K562 (cell line): ENCODE measurements around the gene PCBP3. TPM values are rescaled to one million over a fixed set of nuclear protein-coding genes. Genes with fewer than 3 reads are reported as not detected.

Source experiments
- BACH1 ChIP-seq: fragments of 200-800 bp; sonication (Bioruptor generic); IDR thresholded peaks from 2 replicates; pipeline ENCODE4 v1.6.1; 2016; ENCODE audit warnings: missing genetic modification characterization, missing compliant biosample characterization
- BRD4 ChIP-seq: fragments of 200-600 bp; sonication (generic); IDR thresholded peaks from 2 replicates; pipeline ENCODE4 v1.6.1; 2017; ENCODE audit warnings: inconsistent platforms
- CEBPZ ChIP-seq: fragments of 150-350 bp; IDR thresholded peaks from 2 replicates; pipeline ENCODE4 v1.6.1; 2014; ENCODE audit warnings: low read depth, mild to moderate bottlenecking, low read length, borderline replicate concordance
- E2F6 ChIP-seq, 2 experiments: IDR thresholded peaks; 2 replicates each; pipeline ENCODE4 v1.6.1; 2011; ENCODE audit warnings: borderline replicate concordance in 1 of 2, control low read depth in 1 of 2, low read depth in 1 of 2, low read length in 1 of 2, mild to moderate bottlenecking in 1 of 2, mixed read lengths in 1 of 2, moderate library complexity in 1 of 2; ENCODE audit not compliant: insufficient read depth in 1 of 2, insufficient read length in 1 of 2, poor library complexity in 1 of 2, severe bottlenecking in 1 of 2; ENCODE audit errors: extremely low read depth in 1 of 2
- EZH2 ChIP-seq: IDR thresholded peaks from 2 replicates; pipeline ENCODE4 v1.6.1; 2012; ENCODE audit warnings: low read depth, mild to moderate bottlenecking, inconsistent platforms, low read length, borderline replicate concordance
- GABPB1 ChIP-seq: sonication (generic); formaldehyde crosslinking; IDR thresholded peaks from 2 replicates; pipeline ENCODE4 v1.8.0; 2022; ENCODE audit warnings: mild to moderate bottlenecking, missing genetic modification reagents
- HSF4 ChIP-seq: fragments of 250-450 bp; sonication (Bioruptor Pico); IDR thresholded peaks from 2 replicates; pipeline ENCODE4 v2.1.2; 2022; ENCODE audit warnings: mild to moderate bottlenecking, moderate library complexity, borderline replicate concordance
- MAX ChIP-seq: sonication (generic); formaldehyde crosslinking; IDR thresholded peaks from 2 replicates; pipeline ENCODE4 v1.9.0; 2022; ENCODE audit warnings: mild to moderate bottlenecking, missing genetic modification reagents
- NR2F6 ChIP-seq: fragments of 450-650 bp; formaldehyde crosslinking; IDR thresholded peaks from 2 replicates; pipeline ENCODE4 v1.4.0; 2020; ENCODE audit warnings: mild to moderate bottlenecking
- POLR2B ChIP-seq: fragments of 450-650 bp; IDR thresholded peaks from 2 replicates; pipeline ENCODE4 v1.6.1; 2018; ENCODE audit warnings: low read depth; ENCODE audit not compliant: partially characterized antibody
- RBBP5 ChIP-seq: fragments of 200-600 bp; sonication (generic); IDR thresholded peaks from 2 replicates; pipeline ENCODE4 v1.6.1; 2012; ENCODE audit warnings: borderline replicate concordance, mild to moderate bottlenecking, low read length, control low read depth, inconsistent platforms; ENCODE audit not compliant: insufficient read depth, poor library complexity, severe bottlenecking
- RNF2 ChIP-seq: sonication (generic); IDR thresholded peaks from 2 replicates; pipeline ENCODE4 v1.6.1; 2016
- SIN3A ChIP-seq, 2 experiments: fragments of 150-350 bp in 1 of 2; IDR thresholded peaks; 2 replicates each; pipeline ENCODE4 v1.6.1; 2011 to 2016; ENCODE audit warnings: borderline replicate concordance in 2 of 2, low read depth in 2 of 2, low read length in 2 of 2, mild to moderate bottlenecking in 2 of 2, moderate library complexity in 2 of 2; ENCODE audit not compliant: control insufficient read depth in 1 of 2
- SOX6 ChIP-seq: fragments of 450-650 bp; IDR thresholded peaks from 2 replicates; pipeline ENCODE4 v1.6.1; 2014; ENCODE audit warnings: mild to moderate bottlenecking
- TFAP4 ChIP-seq: sonication (generic); formaldehyde crosslinking; IDR thresholded peaks from 2 replicates; pipeline ENCODE4 v1.8.0; 2022; ENCODE audit warnings: missing genetic modification reagents, mild to moderate bottlenecking, moderate library complexity, borderline replicate concordance
- TRIM24 ChIP-seq, 2 experiments: fragments of 450-650 bp; IDR thresholded peaks; 2 replicates each; pipeline ENCODE4 v1.6.1; 2016
- VEZF1 ChIP-seq: fragments of 200-800 bp; sonication (Bioruptor generic); IDR thresholded peaks from 2 replicates; pipeline ENCODE4 v1.6.1; 2017; ENCODE audit warnings: missing genetic modification characterization, missing compliant biosample characterization
- ZEB2 ChIP-seq: fragments of 450-650 bp; IDR thresholded peaks from 2 replicates; pipeline ENCODE4 v1.6.1; 2016
- ZFP36 ChIP-seq: fragments of 150-350 bp; IDR thresholded peaks from 2 replicates; pipeline ENCODE4 v1.6.1; 2018; ENCODE audit warnings: low read length, low read depth; ENCODE audit not compliant: partially characterized antibody
- ZNF174 ChIP-seq: fragments of 250-450 bp; sonication (Bioruptor Pico); IDR thresholded peaks from 2 replicates; pipeline ENCODE4 v1.4.0; 2020; ENCODE audit warnings: mild to moderate bottlenecking
- ZNF282 ChIP-seq: sonication (generic); formaldehyde crosslinking; IDR thresholded peaks from 2 replicates; pipeline ENCODE4 v1.8.1; 2023; ENCODE audit warnings: missing genetic modification reagents
- polyA plus RNA-seq, 8 experiments: library from polyadenylated mRNA; depleted of rRNA in 4 of 8; stranded (reverse) in 5 of 8; unstranded in 3 of 8; fragments of >200 nt; fragmentation: Nextera tagmentation in 2 of 8; fragmentation: Illumina TruSeq in 1 of 8; extraction: Ambion mirVana in 2 of 8; extraction: Trizol in 1 of 8; gene quantifications; 2 replicates each; pipeline versions ENCODE4 v1.2.1 to v1.2.3, GENCODE V29; 2011 to 2014; ENCODE audit warnings: inconsistent platforms in 1 of 8, missing spikeins in 1 of 8
- total RNA-seq, 7 experiments: library from RNA; depleted of rRNA in 6 of 7; stranded (reverse); fragments of >200 nt in 6 of 7; fragmentation: Illumina TruSeq in 2 of 7; extraction: Trizol in 2 of 7; gene quantifications; 2 replicates each; pipeline versions ENCODE4 v1.2.1 to v1.2.3, GENCODE V29; 2011 to 2021; ENCODE audit warnings: low replicate concordance in 1 of 7

PCBP3 gene
- total and polyA plus RNA-seq, 9 of the 15 experiments (the other 6 are each of a cell fraction or from before 2014, with no cell fraction given) = 0.18 TPM; not detected in 8

- peak; percentile 11; the same call in 1 of the 2 replicates for TF ChIP-seq RNF2
- TF ChIP-seq RBBP5 = no peak
- no peak for TF ChIP-seq HSF4 (CRISPR knock-in tag)
- peak in 1 of 2 experiments; percentile 82 for TF ChIP-seq E2F6 (IDR thresholded peaks at IDR 0.05; ENCODE audit: borderline replicate concordance in 1 of 2, extremely low read depth in 1 of 2, insufficient read depth in 1 of 2, insufficient read length in 1 of 2, low read depth in 1 of 2, low read length in 1 of 2, poor library complexity in 1 of 2, severe bottlenecking in 1 of 2)
- TF ChIP-seq POLR2B = no peak
- TF ChIP-seq VEZF1 (CRISPR knock-in tag) = 0 out of 2 replicates have a peak, but pooled peaks have one; percentile 19
- no peak for TF ChIP-seq SIN3A (IDR thresholded peaks at IDR 0.05; ENCODE audit: borderline replicate concordance in 2 of 2, control insufficient read depth in 1 of 2, low read depth in 2 of 2, low read length in 2 of 2)
- TF ChIP-seq ZFP36 = peak; percentile 9
- TF ChIP-seq CEBPZ = no peak
- TF ChIP-seq MAX (CRISPR knock-in tag) = peak; percentile 20; the same call in 1 of the 2 replicates
- no peak for TF ChIP-seq BRD4
- TF ChIP-seq TFAP4 (CRISPR knock-in tag) = no peak
- no peak for TF ChIP-seq NR2F6 (CRISPR knock-in tag)
- TF ChIP-seq EZH2 = 0 out of 2 replicates have a peak, but pooled peaks have one; percentile 34
- TF ChIP-seq GABPB1 (CRISPR knock-in tag) = no peak
- TF ChIP-seq TRIM24 (IDR thresholded peaks at IDR 0.05) = peak; percentile 46 to 63; a peak in 2 of 4 replicates
- peak; percentile 11; the same call in 1 of the 2 replicates for TF ChIP-seq SOX6
- no peak for TF ChIP-seq ZNF174
- no peak for TF ChIP-seq ZNF282 (CRISPR knock-in tag)
- TF ChIP-seq BACH1 (tag) = no peak
- TF ChIP-seq ZEB2 = peak; percentile 43; the same call in 1 of the 2 replicates
These were observed 305.1 kb downstream of the PCBP3 start (continued) for GRCh38 chr21:45948576-45949141.
